GM10266 (cell line): ENCODE results near the gene FRMD4B.

ENCODE experiments used
- DNase-seq: peaks from one replicate; pipeline ENCODE4 v3.0.0; 2012; ENCODE audit errors: extremely low spot score
- TF ChIP-seq, protein P1 (sequence below): IDR thresholded peaks from 2 replicates; pipeline ENCODE4 v1.5.1; 2012; ENCODE audit warnings: mild to moderate bottlenecking, low read depth; ENCODE audit not compliant: control insufficient read depth, insufficient read depth; ENCODE audit errors: missing control alignments

FRMD4B gene

DNA sequence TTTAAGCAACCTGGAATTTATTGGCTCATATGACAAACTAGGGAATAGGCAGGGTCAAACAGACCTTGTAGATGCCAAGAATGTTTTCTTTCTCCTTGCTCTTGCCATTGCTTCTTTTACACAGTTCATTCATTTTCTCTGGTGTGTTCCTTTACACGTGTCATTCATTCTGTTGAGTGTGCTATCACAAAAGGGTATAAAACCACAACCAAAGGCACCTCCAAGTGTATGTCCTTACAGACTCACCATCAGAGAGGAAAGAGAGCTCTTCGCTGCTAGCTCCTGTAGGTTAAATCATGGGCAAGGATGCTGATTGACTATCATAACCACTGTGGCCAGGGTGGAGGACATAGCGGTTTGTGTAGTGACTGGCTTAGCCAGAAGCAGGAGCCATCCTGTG lies 19.2 kb upstream of the FRMD4B start:
- DNase-seq, result no peak
- TF ChIP-seq, protein P1, sequence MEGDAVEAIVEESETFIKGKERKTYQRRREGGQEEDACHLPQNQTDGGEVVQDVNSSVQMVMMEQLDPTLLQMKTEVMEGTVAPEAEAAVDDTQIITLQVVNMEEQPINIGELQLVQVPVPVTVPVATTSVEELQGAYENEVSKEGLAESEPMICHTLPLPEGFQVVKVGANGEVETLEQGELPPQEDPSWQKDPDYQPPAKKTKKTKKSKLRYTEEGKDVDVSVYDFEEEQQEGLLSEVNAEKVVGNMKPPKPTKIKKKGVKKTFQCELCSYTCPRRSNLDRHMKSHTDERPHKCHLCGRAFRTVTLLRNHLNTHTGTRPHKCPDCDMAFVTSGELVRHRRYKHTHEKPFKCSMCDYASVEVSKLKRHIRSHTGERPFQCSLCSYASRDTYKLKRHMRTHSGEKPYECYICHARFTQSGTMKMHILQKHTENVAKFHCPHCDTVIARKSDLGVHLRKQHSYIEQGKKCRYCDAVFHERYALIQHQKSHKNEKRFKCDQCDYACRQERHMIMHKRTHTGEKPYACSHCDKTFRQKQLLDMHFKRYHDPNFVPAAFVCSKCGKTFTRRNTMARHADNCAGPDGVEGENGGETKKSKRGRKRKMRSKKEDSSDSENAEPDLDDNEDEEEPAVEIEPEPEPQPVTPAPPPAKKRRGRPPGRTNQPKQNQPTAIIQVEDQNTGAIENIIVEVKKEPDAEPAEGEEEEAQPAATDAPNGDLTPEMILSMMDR, result no peak

DNA sequence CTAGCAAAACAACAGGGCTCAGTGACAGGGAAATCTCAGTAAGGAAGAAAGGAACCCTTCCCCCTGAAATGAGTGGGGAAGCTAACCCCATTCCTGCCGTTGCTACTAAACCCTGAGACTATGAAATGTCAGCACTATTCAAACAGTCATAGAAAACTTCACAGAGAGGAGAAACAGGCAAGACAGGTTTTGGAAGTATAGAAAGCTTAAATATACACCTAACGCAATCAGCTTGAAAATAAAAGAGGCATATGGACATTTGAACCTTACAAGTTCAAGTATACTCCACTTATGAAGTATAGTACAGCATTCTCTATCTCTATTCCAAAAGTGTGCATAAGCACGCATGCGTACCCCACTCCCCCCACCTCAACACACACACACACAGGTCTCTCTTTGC lies 17.6 kb upstream of the FRMD4B start:
- TF ChIP-seq, protein P1, result no peak
- DNase-seq, result no peak

DNA sequence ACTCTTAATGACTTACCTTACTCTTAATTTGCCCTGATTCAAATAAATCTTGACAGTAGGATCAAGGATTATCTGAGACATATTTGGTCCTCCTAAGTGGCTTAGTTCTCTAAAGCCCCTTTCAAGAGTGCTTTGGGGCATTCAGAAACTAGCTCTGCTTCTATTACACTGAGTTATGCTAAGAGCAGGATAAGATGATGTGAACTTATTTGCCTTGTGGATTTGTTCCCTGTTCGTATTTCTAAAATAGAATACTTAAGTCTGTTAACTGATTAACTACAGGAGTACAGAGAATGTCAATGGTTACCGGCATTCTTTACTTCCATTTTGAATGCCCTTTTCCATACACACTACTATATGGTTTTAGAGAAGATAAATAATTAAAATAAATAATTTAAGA lies 14.8 kb upstream of the FRMD4B start:
- TF ChIP-seq, protein P1, result no peak
- no peak for DNase-seq

DNA sequence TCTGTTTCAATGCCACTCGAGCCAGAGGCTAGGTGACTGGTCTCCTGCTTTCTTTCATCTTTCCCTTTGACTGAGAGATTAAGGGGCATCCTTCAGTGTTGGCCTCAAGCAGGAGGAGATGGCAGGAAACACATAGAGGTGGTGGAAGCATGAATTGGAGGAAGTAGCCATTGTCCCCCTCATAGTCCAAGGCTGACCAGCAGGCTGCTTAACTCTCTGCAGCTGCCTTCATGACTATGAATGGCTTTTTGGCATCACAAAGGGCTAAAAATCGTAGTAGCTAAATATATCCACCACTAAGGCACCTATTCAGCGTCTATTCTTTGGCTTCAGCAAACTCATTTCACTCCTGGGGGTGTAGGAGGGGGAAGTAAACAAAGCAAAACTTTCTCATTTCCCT lies 7.0 kb upstream of the FRMD4B start:
- DNase-seq, result no peak
- TF ChIP-seq, protein P1, result no peak

DNA sequence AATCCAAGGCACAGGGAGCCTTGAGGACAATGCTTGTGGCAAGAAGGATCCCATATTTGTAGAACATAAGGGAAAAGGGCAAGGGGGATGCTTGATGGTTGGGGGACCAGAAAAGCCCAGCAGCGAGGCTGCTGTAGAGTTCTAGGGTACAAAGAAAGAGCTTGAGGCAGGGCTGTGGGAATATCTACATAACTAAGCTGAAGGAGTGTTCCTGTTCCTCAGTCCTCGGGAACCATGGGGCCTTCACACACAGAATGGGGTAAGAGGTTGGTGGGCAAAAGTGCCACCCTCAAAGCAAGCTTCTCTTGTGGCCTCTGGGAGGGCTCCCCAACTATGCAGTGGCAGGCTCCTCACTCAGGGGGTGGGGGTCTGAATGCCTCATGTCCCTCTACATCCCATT lies 6.5 kb upstream of the FRMD4B start:
- TF ChIP-seq, protein P1, result no peak

DNA sequence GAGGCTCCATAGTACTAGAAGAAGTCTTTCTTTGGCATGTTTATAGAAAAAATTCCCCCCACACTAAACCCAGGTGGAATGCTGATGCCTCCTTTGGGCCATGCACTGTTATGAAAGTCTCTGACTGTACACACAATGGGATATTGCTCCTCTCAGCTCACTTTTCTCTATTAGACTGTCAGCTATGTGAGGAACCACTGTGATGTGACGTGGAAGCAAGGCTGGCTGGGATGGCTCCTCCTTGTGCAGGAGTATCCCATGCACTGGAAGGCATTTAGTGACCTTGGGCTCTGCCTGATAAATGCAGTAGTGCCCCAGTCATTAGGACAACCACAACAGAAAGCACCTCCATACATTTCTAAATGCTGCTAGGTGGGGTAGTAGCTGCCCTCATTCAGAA lies 5.7 kb upstream of the FRMD4B start:
- TF ChIP-seq, protein P1, result no peak
- DNase-seq, result no peak

More for the DNA sequence above, 6.5 kb upstream of the FRMD4B start:
- DNase-seq, result no peak

DNA sequence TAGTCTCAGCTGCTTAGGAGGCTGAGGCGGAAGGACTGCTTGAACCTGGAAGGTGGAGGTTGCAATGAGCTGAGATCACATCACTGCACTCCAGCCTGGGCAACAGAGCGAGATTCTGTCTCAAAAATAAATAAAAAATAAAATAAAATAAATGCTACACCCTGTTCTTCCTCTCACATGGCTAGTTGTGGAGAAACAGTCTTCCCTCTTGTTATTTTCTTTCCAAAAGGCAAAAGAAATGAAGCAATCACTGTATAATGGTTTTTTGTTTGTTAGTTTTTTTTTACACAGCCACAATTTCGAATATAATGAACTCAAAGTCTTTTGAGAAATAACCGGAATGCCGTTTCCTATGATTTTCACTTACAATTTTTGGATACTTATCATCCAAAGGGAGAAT lies 4.9 kb upstream of the FRMD4B start:
- no peak for DNase-seq
- TF ChIP-seq, protein P1, result no peak
